GM18951 (cell line): ENCODE data around the gene DOK7.

Source experiments
- POLR2A ChIP-seq: IDR thresholded peaks from 4 replicates; pipeline ENCODE4 v1.6.1; 2011; ENCODE audit warnings: mild to moderate bottlenecking; ENCODE audit not compliant: insufficient read length, insufficient read depth; ENCODE audit errors: extremely low read depth
- in situ Hi-C: fragments of 300-500 bp; cut with MboI; formaldehyde crosslinking; loops from one replicate; pipeline ENCODE4 v1.12.0; 2022; ENCODE audit warnings: low sequenced_read_pairs, mixed read lengths, inconsistent platforms; ENCODE audit not compliant: unreplicated experiment

Gene DOK7

GRCh38 chr4:3522651-3523050 is 59.5 kb downstream of the DOK7 start:
- in situ Hi-C loops: no loop called here

GRCh38 chr4:3523146-3523627 is 60.1 kb downstream of the DOK7 start:
- in situ Hi-C loops: no loop called here
- no peak for TF ChIP-seq POLR2A

More at GRCh38 chr4:3522651-3523050, 59.5 kb downstream of the DOK7 start:
- no peak for TF ChIP-seq POLR2A

- in situ Hi-C loops: no loop called here
- no peak for TF ChIP-seq POLR2A
Measured at GRCh38 chr4:3523628-3524221, 60.6 kb downstream of the DOK7 start.

- in situ Hi-C loops: no loop called here
Measured at GRCh38 chr4:3524349-3524748, 61.2 kb downstream of the DOK7 start.

GRCh38 chr4:3524920-3525319 is 61.8 kb downstream of the DOK7 start:
- in situ Hi-C loops: no loop called here
- TF ChIP-seq POLR2A: no peak

More at GRCh38 chr4:3524349-3524748, 61.2 kb downstream of the DOK7 start:
- no peak for TF ChIP-seq POLR2A

GRCh38 chr4:3525532-3526430 is 62.7 kb downstream of the DOK7 start:
- TF ChIP-seq POLR2A: no peak
- in situ Hi-C loops: no loop called here

- in situ Hi-C loops: no loop called here
- TF ChIP-seq POLR2A: no peak
Measured at GRCh38 chr4:3526456-3526855, 63.4 kb downstream of the DOK7 start.

GRCh38 chr4:3527101-3527913 is 64.2 kb downstream of the DOK7 start:
- in situ Hi-C loops: no loop called here
- no peak for TF ChIP-seq POLR2A

- in situ Hi-C loops: no loop called here
- TF ChIP-seq POLR2A: no peak
Measured at GRCh38 chr4:3527914-3528876, 65.1 kb downstream of the DOK7 start.

- TF ChIP-seq POLR2A: no peak
- in situ Hi-C loops: no loop called here
Measured at GRCh38 chr4:3529363-3529762, 66.3 kb downstream of the DOK7 start.

- no peak for TF ChIP-seq POLR2A
- in situ Hi-C loops: no loop called here
Measured at GRCh38 chr4:3530051-3530450, 66.9 kb downstream of the DOK7 start.

GRCh38 chr4:3530663-3531254 is 67.7 kb downstream of the DOK7 start:
- in situ Hi-C loops: no loop called here
- no peak for TF ChIP-seq POLR2A
